NCI-H82 (cell line): ENCODE data around the gene ADAM19.
A peak's percentile ranks its signal among the peaks of the same experiment; 100 is the strongest.
"Not testable (repeated sequence)": the region's sequence is repeated elsewhere in the genome, so short reads cannot be mapped to it uniquely, and the experiment has no call there.

Source experiments
- DNase-seq: peaks from one replicate; lab custom pipeline; 2025; lab: John Stamatoyannopoulos, UW

Gene ADAM19

DNA sequence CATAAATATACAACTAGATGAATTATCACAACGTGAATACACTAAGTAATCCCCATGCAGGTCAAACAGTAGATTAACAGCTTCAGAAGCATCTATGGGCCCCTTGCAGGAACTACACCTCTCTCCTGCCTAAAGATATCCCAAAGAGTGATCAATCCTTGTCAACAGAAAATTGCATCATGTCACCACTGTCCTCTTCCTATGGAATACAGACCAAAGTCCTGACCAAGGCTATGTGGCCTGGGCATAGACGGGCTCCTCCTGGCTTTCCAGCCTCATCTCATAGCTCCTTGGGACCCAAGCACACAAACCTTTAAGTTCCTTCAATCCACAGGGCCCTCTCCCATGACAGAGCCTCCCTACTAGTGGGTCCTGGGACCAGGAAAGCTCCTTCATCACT is 90.2 kb downstream of the ADAM19 start:
- no peak for DNase-seq

DNA sequence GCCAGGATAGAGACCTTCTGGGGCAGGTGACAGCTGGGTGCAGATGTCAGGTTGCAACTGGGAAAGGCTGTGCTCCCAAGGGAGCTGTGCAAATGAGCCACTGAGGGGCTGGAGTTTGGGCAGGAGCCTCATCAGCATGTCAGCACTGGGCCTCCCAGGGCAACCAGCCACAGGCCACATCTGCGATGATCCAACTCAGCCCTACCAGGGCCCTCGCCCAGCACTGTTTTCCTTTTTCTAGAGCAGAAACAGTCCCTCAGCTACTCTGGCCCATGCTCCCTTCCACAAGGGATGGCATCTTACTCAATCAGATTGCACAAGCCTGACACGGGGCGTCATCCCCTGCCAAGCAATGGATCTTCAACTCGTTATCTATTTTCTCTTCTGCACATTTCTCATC is 90.8 kb downstream of the ADAM19 start:
- no peak for DNase-seq

DNA sequence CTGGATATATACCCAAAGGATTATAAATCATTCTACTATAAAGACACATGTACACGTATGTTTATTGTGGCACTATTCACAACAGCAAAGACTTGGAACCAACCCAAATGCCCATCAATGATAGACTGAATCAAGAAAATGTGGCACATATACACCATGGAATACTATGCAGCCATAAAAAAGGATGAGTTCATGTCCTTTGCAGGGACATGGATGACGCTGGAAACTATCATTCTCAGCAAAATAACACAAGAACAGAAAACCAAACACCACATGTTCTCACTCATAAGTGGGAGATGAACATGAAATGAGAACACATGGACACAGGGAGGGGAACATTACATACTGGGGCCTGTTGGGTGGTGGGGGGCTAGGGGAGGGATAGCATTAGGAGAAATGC is 92.9 kb downstream of the ADAM19 start:
- not testable (repeated sequence) for DNase-seq

DNA sequence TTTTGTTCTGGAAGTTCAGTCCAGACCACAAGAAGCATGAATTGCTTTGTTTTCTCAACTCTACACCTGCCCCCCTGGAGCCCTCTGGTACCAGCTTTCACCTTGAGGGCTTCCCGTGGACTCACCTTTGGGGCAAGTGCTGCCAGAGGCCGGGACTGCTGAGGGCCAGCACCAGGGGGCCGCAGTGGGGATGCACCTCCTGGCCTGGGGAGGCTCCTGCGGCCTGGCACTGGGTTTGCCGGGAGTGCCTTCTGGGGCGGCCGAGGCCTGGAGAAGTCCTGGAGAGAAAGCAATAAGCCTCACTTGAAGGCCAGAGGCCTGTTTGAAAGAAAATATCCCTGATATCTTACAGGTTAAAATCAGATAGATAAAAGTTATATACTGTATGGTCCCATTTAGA is 93.9 kb downstream of the ADAM19 start:
- DNase-seq = no peak

DNA sequence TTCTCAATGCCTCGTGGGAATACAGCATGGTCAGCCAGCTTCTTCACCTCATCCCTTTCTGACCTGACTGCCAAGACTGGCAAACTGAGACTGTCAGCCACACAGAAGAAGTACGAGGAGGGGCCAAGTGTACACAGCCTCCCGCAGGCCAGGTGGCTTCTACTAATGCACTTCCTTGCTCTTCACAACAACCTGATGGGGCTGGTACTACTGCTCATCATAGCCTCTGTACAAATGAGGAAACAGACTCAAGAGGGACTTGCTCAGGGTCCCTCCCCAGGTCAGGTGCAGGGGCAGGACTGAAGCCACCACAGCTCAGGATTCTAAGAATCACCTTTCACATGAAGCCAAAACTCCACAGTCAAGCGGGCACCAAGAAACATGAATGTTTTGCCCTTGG is 94.3 kb downstream of the ADAM19 start:
- DNase-seq = no peak

DNA sequence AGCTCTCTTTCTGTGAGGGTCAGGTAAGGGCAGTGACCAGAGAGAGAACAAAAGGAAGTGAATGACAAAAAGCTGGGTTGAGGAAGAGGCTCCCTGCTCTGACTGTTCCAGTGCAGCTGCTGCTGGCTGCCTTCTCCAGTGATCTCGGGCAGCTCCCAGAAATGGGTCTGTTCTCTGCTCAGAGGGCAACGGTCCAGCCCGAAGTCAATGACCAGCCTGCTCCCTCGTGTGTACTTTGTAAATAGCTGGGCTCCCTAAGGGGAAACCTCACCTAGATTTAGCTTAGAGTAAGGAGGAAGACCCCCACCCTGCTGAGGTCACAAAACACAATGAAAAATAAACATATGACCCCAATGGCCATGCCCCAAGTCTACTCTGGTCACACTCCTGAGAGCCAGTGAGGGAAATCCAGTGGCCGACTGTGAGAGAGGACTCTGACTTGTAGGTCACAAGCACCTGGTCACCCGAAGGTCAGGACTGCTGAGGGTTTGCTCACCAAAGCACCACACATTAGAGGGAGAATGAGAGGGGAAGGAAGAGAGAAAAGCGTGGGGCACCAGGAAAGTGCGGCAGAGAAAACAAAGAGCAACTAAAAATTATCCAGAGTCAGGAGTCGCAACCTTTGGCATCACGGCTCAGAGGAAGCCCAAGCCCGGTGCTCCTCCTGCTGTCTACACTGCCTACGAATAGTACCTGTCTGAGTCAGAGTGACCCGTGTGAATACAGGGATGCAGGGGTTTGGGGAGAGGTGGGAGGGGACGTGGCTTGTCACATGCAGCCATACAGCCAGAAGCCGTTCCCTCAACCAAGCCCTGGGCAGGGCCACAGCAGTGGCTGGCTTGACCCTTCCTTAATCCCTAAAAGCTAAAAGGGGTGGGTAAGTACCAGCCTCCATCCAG is 95.7 kb downstream of the ADAM19 start:
- no peak for DNase-seq

DNA sequence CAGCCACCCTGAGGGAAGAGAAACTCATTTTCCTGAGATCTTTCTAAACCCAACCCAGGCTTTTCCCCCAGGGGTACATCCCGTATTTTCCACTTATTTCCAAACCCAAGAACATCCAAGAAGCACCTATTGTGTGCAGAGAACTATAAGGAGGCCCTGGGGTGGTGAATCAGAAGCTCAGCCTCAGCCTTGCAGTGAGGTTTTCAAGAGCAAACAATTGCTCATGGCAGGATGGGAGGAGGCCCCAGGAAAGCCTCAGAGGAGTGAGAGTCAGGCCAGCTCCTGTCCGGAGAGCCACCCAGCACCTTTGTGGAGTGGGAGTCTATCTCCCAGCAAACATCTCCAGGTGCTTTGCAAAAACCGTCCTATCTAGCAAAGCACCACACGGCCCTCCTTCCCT is 96.4 kb downstream of the ADAM19 start:
- no peak for DNase-seq

DNA sequence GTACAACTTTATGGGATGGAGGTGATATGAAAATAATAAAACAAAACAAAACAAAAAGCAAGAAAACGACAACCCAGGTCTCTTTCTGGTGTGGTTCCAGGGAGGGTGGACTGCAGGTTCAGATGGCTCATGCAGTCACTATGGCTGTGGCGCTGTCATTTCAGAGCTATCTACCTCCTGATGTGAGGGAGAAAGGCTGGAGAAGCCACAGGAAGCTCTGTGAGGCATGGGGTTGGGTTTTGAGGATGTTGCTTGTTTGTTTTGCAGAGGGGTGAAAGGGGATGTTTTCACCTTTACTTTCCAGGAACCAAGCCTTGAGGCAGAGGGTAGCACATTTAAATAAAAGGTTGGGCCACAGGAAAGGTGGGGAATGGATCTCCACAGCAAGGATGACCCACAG is 96.8 kb downstream of the ADAM19 start:
- no peak for DNase-seq

DNA sequence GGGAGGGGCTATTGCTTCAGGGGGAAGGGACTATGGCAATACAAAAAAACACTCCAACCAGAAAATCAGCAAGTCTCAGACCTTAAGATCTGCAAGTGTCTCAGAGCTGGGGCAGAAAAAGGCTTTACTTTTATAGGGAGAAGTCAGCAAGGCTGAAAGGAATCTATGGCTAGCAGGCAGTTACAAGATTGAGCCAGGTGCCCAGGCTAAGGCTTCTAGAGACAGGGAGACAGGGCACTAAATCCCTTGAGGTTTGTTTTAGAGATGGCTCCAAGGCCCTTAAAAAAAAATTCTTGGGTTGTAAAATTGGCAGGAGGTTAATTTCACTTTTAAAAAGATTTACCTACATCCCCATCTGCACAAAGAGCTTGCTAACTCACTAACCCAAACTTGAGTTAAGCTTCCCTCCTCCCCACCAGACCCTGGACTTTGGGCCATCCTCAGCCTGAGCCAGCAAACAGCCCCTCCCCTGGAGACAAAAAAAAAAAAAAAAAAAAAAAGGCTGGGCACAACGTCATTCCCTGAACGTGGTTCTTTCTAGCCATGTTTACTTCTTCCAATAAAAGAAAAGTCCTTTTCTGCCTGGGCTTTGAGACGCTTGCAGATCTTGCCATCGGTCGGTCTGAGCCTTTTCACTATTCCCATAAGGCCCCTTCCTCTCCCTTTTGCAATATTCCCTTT is 97.6 kb downstream of the ADAM19 start:
- no peak for DNase-seq

DNA sequence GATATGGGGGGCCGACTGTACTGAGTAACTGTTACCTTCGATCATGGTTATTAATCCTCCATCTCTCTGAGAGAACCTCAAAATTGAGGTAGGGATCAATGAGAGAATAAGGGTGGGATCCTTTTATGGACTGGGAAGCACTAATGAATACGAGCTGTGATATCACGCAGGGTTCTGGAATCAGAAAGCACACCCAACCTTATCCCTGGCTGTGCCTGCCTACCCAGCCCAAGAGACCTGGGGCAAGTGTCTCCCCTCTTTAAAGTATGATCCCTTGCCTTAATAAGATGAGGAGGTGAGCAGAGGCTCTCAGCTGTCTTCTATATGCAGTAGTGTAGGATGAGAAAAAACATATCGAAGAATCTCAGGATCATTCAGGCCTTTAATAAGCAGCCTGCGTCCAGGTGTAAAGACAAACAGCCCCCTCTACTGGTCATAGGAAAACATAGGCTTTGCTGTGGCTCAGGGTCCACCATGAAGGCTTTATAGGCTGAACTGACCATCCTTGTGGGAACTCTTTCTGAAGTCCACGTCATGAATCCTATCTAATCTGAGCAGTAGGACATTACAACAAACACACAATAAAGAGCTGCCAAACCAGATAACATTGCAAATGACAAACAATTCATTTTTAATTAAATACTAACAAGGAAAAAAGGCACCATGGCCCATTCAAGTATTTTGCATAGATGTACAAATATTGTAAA is 98.7 kb downstream of the ADAM19 start:
- peak; percentile 89 for DNase-seq

DNA sequence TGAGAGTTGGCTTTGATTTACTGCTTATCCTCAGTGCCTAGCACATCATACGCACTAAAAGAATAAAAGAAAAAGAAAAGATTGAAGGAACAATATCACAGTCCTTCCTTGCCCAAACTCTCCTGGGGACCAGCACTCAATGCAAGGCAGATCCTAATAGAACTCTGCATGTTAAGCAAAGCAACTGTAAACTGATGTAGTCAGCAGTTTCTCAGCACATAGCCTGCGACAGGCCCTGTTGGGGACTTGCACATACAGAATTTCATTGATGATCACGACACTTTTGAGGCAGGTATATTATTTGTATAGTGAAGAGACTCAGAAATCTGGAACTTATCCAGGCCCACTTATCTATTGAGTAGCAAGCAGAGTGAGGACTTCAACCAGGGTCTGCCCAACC is 100.1 kb downstream of the ADAM19 start:
- DNase-seq = no peak

DNA sequence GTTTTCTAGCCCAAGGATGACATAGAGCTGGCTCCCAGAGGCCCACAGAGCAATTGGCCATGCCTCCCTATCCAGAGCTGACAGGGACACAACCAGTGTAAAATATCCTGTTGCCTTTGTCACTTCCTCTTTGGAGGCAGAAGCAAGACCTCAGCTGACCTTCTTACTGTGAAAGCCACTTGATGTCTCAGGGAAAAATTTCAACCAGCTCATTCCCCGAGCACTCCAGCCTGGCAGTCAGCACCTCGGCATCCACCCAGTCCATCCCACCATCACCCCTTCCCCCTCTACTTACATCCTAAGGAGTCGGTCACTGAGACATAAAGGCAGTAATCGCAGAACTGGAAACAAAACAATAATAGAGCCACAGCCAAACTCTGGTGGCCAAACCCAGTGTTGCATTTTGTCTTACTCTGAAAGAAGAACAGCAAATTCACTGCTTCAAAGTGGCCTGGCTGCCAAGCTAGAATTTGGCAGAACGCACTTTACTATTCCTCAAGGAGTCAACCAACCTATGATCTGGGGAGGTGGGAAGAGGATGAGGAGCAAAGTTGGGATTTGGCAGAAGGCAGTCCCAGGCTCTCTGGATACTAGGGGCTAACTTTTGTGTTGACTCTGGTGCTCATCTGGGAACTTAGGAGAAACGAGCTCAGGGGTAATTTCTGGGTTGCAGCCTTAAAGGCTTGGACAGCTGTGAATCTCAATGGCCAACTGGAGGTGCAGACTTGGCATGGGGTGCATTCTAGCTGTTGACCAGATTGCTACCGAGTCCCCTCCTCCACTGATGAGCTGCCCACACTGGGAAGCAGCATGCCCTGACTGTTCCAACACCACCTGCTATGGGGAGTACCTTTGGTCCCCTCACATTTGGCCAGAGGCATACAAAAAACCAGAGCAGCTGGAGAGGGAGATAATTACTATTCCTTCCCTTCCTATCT is 101.9 kb downstream of the ADAM19 start:
- no peak for DNase-seq

DNA sequence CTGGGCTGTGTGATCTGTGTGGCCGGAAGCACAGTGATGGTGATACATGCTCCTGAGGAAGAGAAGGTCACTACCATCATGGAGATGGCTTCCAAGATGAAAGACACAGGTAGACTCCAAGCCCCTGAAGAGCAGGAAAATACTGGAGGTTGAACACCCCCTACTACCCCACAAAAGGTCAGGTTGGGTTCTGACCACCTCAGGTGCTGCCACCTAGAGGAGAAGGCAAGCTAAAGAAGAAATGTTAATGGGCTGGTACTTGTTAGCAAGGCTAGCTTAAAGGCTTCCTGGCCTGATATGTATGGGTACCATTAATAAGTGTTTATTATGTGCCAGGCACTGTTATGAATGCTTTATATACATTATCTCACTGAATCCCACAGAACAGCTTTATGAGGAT is 103.9 kb downstream of the ADAM19 start:
- peak; percentile 46 for DNase-seq

DNA sequence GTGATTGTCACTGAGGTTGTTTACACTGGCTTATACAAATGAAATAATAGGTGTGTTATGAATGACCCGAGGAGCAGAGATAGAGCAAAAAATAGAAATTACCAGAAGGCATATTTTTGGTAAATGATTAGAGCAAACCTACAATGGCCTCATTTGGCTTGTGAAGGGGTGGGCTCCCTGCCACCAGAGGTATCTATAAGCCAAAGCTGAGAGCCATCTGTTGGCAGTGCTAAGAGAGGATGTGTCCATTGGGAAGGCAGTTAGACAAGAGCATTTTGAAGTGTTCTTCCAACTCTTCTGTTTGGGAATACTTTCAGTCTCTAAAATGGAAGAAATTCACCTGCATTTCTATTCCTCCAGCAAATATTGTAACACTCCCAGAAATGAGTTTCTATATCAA is 104.9 kb downstream of the ADAM19 start:
- peak; percentile 52 for DNase-seq

DNA sequence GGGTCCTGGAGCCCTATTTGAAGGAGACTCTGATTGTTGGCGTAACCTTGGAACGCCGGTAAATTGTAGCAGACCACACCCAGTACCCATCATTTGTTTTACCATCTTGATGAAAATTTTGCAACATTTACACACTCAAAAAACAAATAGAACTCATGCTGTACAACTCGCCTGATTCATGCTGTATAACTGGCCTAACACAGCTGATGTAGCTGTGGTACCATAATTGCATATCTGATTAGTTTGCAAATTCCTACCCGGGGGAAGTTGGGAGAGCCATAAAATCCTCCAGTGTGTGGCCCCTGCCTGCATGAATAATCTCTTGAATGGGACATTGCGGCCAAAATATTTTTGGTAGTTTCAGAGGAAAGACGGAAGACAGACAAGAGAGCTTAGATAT is 105.9 kb downstream of the ADAM19 start:
- DNase-seq = no peak

DNA sequence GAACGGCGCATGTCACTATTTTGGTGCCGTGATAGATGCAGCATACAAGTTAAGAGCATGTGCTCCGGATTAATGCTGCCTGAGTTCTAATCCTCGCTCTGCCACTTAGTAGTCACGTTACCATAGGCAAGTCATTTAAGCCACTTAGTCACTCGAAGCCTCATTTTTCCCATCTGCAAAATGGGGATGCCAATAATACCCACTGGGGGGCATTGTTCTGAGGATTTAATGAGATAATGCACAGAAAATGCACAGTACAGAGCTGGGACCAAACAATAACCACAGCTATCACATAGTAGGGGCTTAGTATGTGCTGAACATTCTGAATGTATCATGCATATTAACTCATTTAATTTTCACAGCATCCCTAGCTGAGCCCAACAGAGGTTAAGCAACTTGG is 106.5 kb downstream of the ADAM19 start:
- DNase-seq = no peak

DNA sequence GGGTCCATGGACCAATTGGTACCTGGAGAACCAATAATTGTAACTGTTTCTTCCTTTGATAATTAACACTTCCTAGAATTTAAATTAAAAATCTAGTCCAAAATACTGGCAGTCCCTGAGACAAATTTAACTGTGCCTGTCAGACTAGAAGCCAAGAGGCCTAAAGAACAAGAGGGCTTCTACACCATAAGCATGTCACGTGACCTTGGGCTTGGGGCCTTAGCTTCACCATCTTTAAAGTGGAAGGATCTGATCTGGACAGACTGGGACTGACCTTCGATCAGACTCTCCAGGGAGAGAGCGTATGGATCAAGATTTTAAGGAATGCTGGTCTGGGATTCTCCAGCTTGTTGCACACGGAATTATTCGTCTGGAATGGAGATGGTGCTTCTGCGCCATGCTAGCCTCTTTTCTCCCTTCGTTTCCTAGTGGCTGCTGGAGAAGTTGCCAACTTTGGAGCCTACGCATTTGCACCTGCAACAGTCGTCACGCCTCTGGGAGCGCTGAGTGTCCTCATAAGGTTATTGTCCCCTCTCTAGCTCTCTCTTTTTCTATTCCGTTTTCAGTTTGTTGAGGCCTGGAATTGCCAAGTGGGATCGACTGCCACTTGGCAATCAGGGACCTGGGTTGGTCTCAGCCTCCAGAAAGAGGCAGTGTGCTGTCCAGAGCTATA is 107.1 kb downstream of the ADAM19 start:
- DNase-seq = no peak

DNA sequence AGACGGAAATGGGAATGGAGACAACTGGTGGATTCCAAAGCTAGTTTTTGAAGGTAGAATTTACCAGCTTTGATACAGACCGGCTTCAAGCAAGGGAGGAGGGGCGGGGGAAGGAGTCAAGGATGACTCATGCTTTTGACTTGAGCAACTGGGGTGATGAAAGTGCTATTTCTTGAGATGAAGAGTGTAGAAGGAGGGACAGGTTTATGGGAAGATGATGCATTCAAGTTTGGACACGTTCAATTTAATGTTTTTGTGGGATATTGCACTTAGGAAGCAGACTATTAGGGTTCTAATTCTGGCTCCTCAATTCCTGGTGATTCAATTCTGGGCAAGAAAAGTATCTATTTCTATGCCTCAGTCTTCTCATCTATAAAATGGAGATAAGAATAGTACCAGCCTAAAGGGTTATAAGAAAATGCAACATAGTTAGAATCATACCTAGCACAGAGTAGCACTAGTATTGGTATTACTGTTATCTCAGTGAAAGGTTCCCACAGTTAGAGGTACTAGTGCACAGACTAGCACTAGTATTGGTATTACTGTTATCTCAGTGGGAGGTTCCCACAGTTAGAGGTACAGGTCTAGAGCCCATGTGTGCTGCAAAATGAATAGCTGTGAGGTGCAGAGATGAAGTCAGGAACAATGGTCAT is 110.9 kb downstream of the ADAM19 start:
- DNase-seq = no peak

DNA sequence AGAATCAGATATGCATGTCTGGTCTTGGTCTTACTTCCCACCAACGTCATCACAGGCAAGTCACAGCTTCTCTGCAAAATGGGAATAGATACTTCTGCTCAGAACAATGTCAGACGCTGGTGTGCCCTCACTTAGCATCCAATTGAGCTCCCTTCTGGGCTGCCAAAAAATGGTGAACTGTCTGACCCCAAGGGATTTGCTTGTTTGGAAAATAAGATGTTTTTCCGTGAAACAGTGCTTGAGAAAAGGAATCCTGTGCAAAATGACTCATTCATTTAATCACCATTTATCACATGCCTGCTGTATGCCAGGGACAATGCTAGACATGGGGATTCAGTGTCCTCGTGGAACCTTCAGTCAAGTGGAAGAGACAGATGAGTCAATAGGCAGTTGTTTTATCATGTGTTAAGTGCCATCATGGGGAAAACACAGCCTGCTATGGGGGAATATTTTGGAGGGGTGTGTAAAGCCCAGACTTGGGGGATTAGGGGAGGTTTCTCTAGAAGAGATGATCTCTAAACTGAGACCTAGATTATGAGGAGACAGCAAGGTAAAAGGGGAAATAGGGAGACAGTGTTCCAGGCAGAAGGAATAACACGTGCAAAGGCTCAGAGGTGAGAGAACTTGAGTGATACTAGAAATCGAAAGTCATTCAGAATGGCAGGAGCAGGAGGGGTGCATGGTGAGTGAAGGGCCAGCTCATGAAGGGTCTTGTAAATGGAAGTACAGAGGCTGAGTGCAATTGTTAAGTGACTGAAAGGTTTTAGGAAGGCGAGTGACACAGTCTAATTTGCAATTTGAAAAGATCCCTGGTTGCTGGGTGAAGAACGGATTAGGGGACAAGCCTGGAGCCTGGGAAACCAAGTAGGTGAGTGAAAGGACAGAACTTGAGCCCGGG is 111.7 kb downstream of the ADAM19 start:
- no peak for DNase-seq

DNA sequence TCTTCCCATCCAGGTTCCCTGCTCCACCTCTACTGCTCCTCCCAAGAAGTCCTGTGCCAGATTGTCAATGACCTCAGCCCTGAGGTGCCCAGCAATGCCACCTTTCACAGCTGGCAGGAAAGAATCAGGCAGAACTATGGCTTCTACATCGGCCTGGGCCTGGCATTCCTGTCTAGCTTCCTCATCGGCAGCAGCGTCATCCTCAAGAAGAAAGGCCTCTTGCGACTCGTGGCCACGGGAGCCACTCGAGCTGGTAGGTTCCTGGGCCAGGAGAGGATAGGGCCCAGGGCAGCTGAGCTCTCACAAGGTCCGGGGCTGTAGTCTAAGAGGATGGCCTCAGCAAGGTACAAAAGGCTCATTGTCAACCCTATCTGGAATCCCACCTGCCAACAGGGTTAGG is 112.5 kb downstream of the ADAM19 start:
- DNase-seq = no peak
